Brain pericyte (primary cell): Measurements from ENCODE around the gene REXO5.
"Not testable (repeated sequence)": the region's sequence is repeated elsewhere in the genome, so short reads cannot be mapped to it uniquely, and the experiment has no call there.

ENCODE experiments used
- DNase-seq: peaks from one replicate; pipeline ENCODE4 v3.0.0-alpha.2; 2012; ENCODE audit warnings: low read depth, low spot score

REXO5 gene

GRCh38 chr16:20849589-20850390, 43.5 kb downstream of the REXO5 start:
- DNase-seq = peak; percentile 29

- no peak for DNase-seq
Measured at GRCh38 chr16:20850981-20851380, 44.7 kb downstream of the REXO5 start.

GRCh38 chr16:20851601-20852000, 45.3 kb downstream of the REXO5 start:
- DNase-seq = peak; percentile 30

- DNase-seq = no peak
Measured at GRCh38 chr16:20853143-20853542, 46.8 kb downstream of the REXO5 start.

- no peak for DNase-seq
Measured at GRCh38 chr16:20853981-20854620, 47.8 kb downstream of the REXO5 start.

GRCh38 chr16:20854963-20855362, 48.6 kb downstream of the REXO5 start:
- DNase-seq = no peak

- DNase-seq = no peak
Measured at GRCh38 chr16:20857281-20857680, 51.0 kb downstream of the REXO5 start.

GRCh38 chr16:20859229-20859628, 52.9 kb downstream of the REXO5 start:
- DNase-seq = no peak

- no peak for DNase-seq
Measured at GRCh38 chr16:20859699-20860098, 53.4 kb downstream of the REXO5 start.

GRCh38 chr16:20860361-20860760, 54.0 kb downstream of the REXO5 start:
- no peak for DNase-seq

- not testable (repeated sequence) for DNase-seq
Measured at GRCh38 chr16:20860995-20861394, 54.7 kb downstream of the REXO5 start.

- no peak for DNase-seq
Measured at GRCh38 chr16:20862162-20862960, 56.0 kb downstream of the REXO5 start.

GRCh38 chr16:20864376-20864775, 58.0 kb downstream of the REXO5 start:
- DNase-seq = not testable (repeated sequence)

GRCh38 chr16:20865420-20866131, 59.2 kb downstream of the REXO5 start:
- no peak for DNase-seq

- DNase-seq = no peak
Measured at GRCh38 chr16:20866145-20866772, 59.9 kb downstream of the REXO5 start.

- no peak for DNase-seq
Measured at GRCh38 chr16:20866801-20867200, 60.5 kb downstream of the REXO5 start.

- no peak for DNase-seq
Measured at GRCh38 chr16:20867585-20867984, 61.3 kb downstream of the REXO5 start.

GRCh38 chr16:20868890-20869289, 62.6 kb downstream of the REXO5 start:
- DNase-seq = no peak

GRCh38 chr16:20870122-20870820, 63.9 kb downstream of the REXO5 start:
- no peak for DNase-seq

- no peak for DNase-seq
Measured at GRCh38 chr16:20871258-20871657, 64.9 kb downstream of the REXO5 start.
